Measurements from ENCODE around the gene ZDHHC16. TPM values are rescaled to one million over a fixed set of nuclear protein-coding genes. Genes with fewer than 3 reads are reported as not detected.
A peak's percentile ranks its signal among the peaks of the same experiment; 100 is the strongest.

ZDHHC16 gene
- polyA plus RNA-seq, 1 donor (not counting 4 experiments of a cell fraction or from before 2014, with no cell fraction given) = 67.8 TPM

GRCh38 chr10:97490592-97490991 is 44.6 kb downstream of the ZDHHC16 start:
- no peaks in the 10 kb centered on the region for H4K20me1 ChIP-seq (ENCODE audit: control insufficient read depth, extremely low read depth, insufficient read depth, low read length)

GRCh38 chr10:97494151-97494550 is 48.2 kb downstream of the ZDHHC16 start:
- Histone ChIP-seq H2AFZ (ENCODE audit: control insufficient read depth, low read length) (no peak overlapping the region), H4K20me1 (ENCODE audit: control insufficient read depth, extremely low read depth, insufficient read depth, low read length) (no peaks in the 10 kb centered on the region), H3K4me1 (ENCODE audit: control insufficient read depth, extremely low read depth, insufficient read depth, low read length) (peaks cover 19% of the 10 kb centered on the region), H3K27ac (ENCODE audit: control insufficient read depth, insufficient read depth, low read length) (no peak overlapping the region), H3K4me3 (ENCODE audit: control insufficient read depth in 2 of 3, extremely low read depth in 1 of 3, insufficient read depth in 2 of 3, low read depth in 1 of 3, low read length in 3 of 3) (no peak overlapping the region), H3K79me2 (ENCODE audit: control insufficient read depth, insufficient read depth, low read length) (peaks cover 89% of the 10 kb centered on the region), H3K4me2 (ENCODE audit: control insufficient read depth, extremely low read depth, insufficient read depth, low read depth, low read length) (no peak overlapping the region), H3K9me1 (ENCODE audit: control insufficient read depth, extremely low read depth, insufficient read depth, low read length) (no peaks in the 10 kb centered on the region), H3K27me3 (ENCODE audit: control insufficient read depth, extremely low read depth, insufficient read depth, low read length) (no peaks in the 10 kb centered on the region), H3K9me3 (ENCODE audit: control insufficient read depth, low read depth, low read length) (no peaks in the 10 kb centered on the region), H3K9ac (ENCODE audit: control insufficient read depth, extremely low read depth, insufficient read depth, low read length) (no peak overlapping the region), H3K36me3 (ENCODE audit: control insufficient read depth in 2 of 2, extremely low read depth in 1 of 2, insufficient read depth in 2 of 2, low read length in 2 of 2) (no peaks in the 10 kb centered on the region)
- FAIRE-seq (peak; percentile 29), DNase-seq (ENCODE audit: low read depth, low spot score) (no peak)
- dilution Hi-C loops (cut with MboI; ENCODE audit: extremely low pct_ligation_motif_present, low sequenced_read_pairs) = no loop called here
- TF ChIP-seq EZH2 (IDR thresholded peaks at IDR 0.05; ENCODE audit: low read length) (no peak), CTCF (optimal IDR thresholded peaks at IDR 0.05 in 1 of 3, IDR thresholded peaks at IDR 0.05 in 1 of 3, conservative IDR thresholded peaks at IDR 0.05 in 1 of 3; ENCODE audit: extremely low read depth in 1 of 3, insufficient read depth in 2 of 3, low read length in 3 of 3) (no peak)

More at GRCh38 chr10:97490592-97490991, 44.6 kb downstream of the ZDHHC16 start:
- Histone ChIP-seq H2AFZ (ENCODE audit: control insufficient read depth, low read length) (no peak overlapping the region), H3K4me2 (ENCODE audit: control insufficient read depth, extremely low read depth, insufficient read depth, low read depth, low read length) (no peak overlapping the region), H3K9me3 (ENCODE audit: control insufficient read depth, low read depth, low read length) (no peaks in the 10 kb centered on the region), H3K9me1 (ENCODE audit: control insufficient read depth, extremely low read depth, insufficient read depth, low read length) (no peaks in the 10 kb centered on the region), H3K9ac (ENCODE audit: control insufficient read depth, extremely low read depth, insufficient read depth, low read length) (no peak overlapping the region), H3K27me3 (ENCODE audit: control insufficient read depth, extremely low read depth, insufficient read depth, low read length) (no peaks in the 10 kb centered on the region), H3K27ac (ENCODE audit: control insufficient read depth, insufficient read depth, low read length) (no peak overlapping the region), H3K4me1 (ENCODE audit: control insufficient read depth, extremely low read depth, insufficient read depth, low read length) (peaks cover 10% of the 10 kb centered on the region), H3K79me2 (ENCODE audit: control insufficient read depth, insufficient read depth, low read length) (peaks cover 93% of the 10 kb centered on the region), H3K4me3 (ENCODE audit: control insufficient read depth in 2 of 3, extremely low read depth in 1 of 3, insufficient read depth in 2 of 3, low read depth in 1 of 3, low read length in 3 of 3) (no peak overlapping the region), H3K36me3 (ENCODE audit: control insufficient read depth in 2 of 2, extremely low read depth in 1 of 2, insufficient read depth in 2 of 2, low read length in 2 of 2) (peaks cover 0 to 3% of the 10 kb centered on the region in 2 experiments)
- TF ChIP-seq CTCF (optimal IDR thresholded peaks at IDR 0.05 in 1 of 3, IDR thresholded peaks at IDR 0.05 in 1 of 3, conservative IDR thresholded peaks at IDR 0.05 in 1 of 3; ENCODE audit: extremely low read depth in 1 of 3, insufficient read depth in 2 of 3, low read length in 3 of 3) = no peak
- TF ChIP-seq EZH2 (IDR thresholded peaks at IDR 0.05; ENCODE audit: low read length) = no peak
- dilution Hi-C loops (cut with MboI; ENCODE audit: extremely low pct_ligation_motif_present, low sequenced_read_pairs) = no loop called here
- FAIRE-seq = no peak
- DNase-seq (ENCODE audit: low read depth, low spot score) = no peak
